Renal cortical epithelial cell (primary cell): ENCODE data around the gene PACRG. TPM values are rescaled to one million over a fixed set of nuclear protein-coding genes. Genes with fewer than 3 reads are reported as not detected.

Experiments used
- DNase-seq: peaks from one replicate; pipeline ENCODE4 v3.0.0-alpha.2; 2011; ENCODE audit warnings: low read depth
- total RNA-seq: library from RNA; depleted of rRNA; stranded (reverse); fragments of >200 nt; gene quantifications from 2 replicates; pipeline ENCODE4 v1.2.3, GENCODE V29; 2014

PACRG gene
- total RNA-seq, 1 donor from 2014 or later, result 2.5 TPM

DNA sequence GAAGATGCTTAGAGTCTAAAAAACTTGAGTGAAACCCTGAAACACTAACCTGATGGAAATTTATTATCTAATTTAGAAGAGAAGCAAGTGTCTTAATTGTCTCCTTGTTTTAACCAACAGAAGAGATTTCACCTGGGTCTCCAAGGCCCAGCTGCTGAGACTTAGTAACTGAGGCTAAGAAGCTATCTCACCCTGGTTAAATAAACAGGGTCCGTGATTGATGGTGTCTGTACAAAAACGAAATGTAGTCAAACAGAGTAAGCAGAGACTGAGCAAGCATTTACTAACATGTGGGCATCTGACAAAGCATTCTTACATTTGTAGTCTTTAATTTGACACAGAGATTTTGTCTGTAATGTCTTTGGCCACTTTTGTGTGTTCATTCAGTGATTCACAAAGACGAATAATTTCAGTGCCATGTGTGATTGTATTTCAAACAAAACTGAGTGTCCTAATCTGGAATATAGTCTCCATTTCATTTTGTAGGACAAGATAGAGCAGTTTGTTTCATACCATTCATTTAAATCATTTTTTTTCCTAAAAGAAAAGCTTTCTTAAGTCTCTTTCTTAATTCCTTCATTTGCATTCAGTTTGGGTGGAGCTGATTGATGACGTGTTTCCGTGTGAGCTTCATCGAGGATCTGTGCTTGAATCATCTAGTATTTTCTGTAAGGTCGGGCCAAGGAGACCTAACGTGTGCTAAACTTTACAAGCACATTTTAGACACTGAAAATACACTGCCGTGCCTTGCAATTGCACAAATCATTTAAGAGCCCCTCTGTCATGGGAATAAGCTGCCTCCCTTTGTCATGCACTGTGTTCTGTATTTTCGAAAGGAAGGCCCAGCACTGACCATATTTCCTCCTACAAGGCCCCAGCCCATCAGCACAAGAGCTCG is 516.2 kb downstream of the PACRG start:
- DNase-seq, result no peak

GRCh38 chr6:163248051-163248450 is 520.3 kb downstream of the PACRG start:
- DNase-seq, result no peak

DNA sequence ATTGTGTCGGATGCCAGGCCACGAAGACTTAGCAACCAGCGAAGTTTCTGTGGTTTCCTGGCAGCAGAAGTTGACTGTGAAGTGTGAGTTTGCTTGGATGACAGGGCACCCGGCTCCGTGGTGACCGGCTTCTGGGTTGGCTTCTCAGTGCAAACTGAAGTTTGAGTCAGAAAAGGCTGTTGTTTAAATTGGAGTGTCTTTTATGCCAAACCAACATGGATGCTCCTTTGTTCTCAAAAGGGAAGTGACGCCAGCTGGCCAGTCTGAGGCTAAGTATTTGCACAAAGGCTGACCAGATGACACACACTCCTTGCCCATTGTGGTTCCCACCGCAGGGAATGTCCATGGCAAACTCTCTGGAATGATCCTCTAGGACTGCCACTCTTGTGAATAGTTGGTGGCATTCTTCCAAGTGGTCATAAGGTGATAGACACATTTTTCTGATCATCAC is 521.9 kb downstream of the PACRG start:
- DNase-seq, result peak; percentile 10

GRCh38 chr6:163250116-163250515 is 522.3 kb downstream of the PACRG start:
- no peak for DNase-seq

GRCh38 chr6:163252061-163252591 is 524.4 kb downstream of the PACRG start:
- no peak for DNase-seq

- DNase-seq, result no peak
These were observed 525.9 kb downstream of the PACRG start for GRCh38 chr6:163253556-163254213.

DNA sequence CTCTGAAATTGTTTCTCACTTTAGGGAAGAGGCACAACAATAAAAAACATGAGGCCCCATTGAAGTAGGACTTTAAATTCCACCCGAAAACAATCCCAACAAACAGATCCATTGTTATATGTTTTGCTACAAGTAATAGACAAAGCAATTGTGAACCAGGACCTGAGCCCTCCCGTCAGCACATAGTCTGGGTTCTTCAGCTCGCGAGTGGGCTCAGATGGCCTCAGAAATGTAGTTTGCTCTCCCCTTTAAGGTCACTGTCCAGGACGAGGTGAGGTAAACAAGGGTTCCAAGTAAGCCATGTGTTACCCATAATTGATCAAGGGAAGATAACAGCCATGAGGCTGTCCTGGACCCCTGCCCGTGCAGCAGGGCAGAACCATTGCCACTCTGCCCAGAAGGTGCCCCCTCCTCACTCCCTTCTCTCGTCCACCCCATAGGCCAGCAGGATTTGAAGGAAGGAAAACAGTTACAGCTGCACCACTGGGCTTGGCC is 526.6 kb downstream of the PACRG start:
- DNase-seq, result no peak

- DNase-seq, result no peak
These were observed 527.5 kb downstream of the PACRG start for GRCh38 chr6:163255265-163255664.

GRCh38 chr6:163259689-163260088 is 531.9 kb downstream of the PACRG start:
- DNase-seq, result no peak

DNA sequence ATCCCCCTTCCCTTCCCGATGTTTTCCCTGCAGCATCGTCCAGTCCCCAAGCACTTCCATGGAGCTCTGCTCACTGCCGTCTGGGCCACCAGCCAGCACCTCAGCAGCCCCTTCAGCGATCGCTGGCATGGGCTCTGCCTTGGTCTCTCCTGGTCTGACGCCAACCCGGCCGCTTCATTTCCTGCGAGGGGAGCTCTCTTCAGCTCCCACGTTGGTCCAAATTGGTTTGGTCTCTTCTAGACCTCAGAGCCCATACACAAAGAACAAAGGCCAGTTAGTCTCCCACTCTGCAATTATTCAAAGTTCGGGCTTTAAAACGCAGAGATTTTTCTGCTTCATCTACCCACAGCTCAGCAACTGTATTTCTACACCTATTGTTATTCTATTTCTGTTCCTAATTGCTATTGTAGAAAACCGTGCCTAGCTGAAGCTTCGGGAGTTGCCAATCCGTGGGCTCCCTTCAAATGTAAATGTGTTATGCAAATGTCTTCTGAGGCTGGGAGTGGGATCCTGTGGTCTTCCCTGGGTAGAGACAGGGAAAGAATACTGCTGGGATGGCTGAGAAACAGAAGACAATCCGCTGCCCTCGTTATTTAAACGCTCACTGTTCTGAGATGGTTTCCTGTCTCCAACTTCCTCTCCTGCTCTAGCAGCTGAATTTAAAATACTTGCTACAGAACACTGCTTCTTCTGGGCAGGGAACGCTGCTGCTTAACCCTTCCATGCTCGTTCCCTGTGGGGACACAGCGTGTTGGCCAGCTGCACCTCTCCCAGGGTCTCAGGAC is 532.5 kb downstream of the PACRG start:
- DNase-seq, result peak; percentile 4

DNA sequence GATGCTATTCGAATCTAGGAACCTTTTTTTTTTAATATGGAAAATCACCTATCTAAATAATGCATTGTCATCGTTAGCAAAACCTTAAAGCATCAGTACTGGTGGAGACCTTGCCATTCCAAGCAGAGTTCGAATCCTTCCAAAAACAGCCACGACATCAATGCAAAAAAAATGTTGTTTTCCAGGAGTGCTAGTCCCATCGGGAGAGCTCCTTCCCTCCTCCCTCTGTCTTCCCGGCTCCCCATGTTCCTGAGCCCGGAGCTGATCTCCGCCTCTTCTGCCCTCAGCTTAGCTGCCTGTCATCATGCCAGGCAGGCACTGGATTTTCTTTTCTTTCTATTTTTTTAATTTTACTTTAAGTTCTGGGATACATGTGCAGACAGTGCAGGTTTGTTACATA is 533.1 kb downstream of the PACRG start:
- no peak for DNase-seq

GRCh38 chr6:163261361-163261760 is 533.6 kb downstream of the PACRG start:
- no peak for DNase-seq

DNA sequence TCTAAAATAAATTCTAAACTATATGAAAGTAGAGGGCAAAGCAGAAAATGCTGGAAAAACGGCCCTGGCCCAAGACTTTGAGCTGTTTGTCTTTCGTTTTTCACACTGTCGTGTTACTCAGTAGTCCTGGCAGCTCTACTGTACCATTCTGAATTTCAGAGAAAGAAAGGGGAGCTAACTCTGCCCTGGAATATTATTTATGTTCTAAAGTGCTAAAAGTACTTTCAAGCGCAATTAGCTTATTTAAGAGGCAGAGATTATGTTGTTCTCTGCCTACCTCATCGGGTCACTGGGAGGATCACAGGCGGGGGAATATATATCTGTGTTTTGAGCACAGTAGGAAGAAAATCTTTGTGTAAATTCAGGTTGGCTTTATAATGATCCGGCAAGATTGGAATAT is 534.3 kb downstream of the PACRG start:
- no peak for DNase-seq

DNA sequence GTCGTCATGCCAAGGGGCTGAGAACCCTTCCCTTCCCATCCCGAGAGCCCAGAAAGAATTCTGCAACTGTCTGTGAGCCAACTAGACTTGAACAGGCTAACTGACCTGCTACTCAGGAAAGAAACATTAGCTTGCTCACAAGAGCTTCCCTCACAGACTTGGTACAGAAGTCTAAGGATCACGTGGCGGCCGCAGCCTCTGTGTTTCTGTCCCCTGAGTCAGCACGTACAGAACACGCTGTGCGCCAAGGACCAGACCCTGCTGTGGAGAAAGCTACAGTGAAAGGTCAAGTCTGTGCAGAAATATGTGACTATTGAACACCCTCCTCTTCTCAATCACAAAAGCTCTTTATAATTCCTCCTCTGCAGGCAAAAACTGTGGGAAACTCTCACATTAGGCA is 535.4 kb downstream of the PACRG start:
- peak; percentile 25 for DNase-seq

- DNase-seq, result no peak
These were observed 536.4 kb downstream of the PACRG start for GRCh38 chr6:163263998-163264661.

DNA sequence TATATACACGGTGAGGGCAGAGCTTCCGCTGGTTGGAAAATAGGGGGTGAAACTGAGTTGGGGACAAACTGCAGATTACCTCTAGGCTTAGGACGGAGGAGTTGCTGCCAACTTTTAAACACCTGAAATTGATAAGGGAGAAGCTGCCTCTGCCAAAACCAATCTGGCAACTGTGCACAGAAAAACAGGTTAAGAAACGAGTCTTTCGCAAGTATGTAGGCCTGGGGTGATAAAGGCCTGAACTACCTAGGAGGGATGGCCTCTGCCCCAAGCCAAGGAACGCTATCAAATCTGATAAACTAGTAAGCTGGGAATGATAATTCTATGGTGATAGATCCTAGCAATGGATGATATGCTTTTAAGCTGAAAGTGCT is 536.9 kb downstream of the PACRG start:
- DNase-seq, result no peak

DNA sequence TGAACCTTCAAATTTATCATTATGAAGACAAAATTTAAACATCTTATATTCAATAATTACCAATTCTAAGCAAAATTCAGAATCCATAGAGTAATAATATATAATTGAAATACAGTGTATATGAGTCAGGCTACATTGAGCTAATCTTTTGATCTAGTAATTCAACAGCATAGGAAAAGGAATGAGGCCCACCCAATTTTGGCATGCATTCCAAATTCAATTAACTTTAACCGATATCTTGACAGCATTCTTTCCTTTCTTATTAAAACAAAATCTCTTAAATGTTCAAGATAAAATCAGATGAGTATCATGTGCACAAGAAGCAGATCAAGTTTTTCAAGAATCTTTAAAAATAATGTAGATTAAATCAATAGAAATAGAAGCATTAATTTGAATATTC is 553.9 kb downstream of the PACRG start:
- DNase-seq, result peak; percentile 10

GRCh38 chr6:163282672-163283071 is 554.9 kb downstream of the PACRG start:
- DNase-seq, result no peak

GRCh38 chr6:163284151-163284550 is 556.4 kb downstream of the PACRG start:
- DNase-seq, result no peak

DNA sequence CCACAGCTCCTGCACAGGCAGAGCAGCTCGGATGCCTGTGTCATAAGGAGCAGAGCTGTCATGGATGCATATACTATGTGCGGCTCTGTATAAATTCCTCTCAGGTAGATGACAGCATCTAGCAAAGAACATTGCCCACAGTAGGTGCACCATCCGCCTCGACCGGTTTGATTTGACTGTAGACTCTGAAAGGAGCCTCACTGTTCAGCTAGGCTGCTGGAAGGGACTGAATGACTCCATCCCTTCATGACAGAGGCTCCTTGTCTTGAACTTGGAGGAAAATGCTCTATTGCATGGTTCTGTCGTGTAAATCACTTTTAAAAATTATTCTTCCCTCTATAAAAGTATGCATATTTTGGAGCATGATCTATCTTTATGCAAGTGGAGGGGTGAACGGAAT is 557.9 kb downstream of the PACRG start:
- no peak for DNase-seq

DNA sequence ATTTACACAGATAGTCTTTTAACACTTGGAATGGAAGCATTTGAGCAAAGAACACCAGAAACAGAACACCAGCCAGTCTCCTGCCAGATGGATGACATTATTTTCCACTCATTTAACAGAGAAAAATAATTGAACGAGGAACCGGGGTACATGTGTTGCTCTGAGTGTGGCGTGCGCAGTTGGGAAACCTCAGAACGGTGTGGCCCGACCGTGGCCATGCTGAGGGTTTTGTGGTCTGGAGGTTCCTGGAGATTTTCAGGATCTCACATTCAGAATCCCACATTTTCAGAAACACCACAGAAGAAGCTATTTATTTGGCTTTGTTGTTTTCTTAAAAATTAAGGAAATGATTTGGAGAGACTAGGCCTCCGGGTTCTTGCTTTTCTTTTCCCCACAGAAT is 559.9 kb downstream of the PACRG start:
- DNase-seq, result no peak
